ENCODE results near the gene CTCF.

Gene CTCF

GRCh38 chr16:67651039-67651438, 88.7 kb downstream of the CTCF start:
- DNase-seq (ENCODE audit: extremely low read depth in 1 of 2, low read depth in 1 of 2), result no peak

DNA sequence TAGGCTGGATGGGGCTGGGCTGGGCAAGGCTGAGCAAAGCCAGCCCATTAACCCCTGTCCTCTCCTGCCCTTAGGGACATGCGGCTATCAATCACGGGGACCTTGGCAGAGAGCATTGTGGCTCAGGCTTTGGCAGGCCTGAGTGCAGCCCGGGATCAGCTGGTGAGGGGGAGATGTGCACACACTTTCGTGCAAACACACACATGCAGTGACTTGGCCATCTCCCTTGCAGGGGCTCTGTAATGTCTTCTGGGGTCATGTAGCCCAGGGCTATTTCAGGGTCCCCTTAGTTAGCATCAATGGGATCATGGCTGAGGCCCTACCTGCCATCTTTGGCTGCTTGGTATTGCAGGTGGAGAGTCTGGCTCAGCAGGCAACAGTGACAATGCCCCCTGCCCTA, 89.5 kb downstream of the CTCF start:
- DNase-seq (ENCODE audit: extremely low read depth in 1 of 2, low read depth in 1 of 2), result no peak

- DNase-seq (ENCODE audit: extremely low read depth in 1 of 2, low read depth in 1 of 2), result no peak
These were observed 90.3 kb downstream of the CTCF start for GRCh38 chr16:67652578-67653127.

DNA sequence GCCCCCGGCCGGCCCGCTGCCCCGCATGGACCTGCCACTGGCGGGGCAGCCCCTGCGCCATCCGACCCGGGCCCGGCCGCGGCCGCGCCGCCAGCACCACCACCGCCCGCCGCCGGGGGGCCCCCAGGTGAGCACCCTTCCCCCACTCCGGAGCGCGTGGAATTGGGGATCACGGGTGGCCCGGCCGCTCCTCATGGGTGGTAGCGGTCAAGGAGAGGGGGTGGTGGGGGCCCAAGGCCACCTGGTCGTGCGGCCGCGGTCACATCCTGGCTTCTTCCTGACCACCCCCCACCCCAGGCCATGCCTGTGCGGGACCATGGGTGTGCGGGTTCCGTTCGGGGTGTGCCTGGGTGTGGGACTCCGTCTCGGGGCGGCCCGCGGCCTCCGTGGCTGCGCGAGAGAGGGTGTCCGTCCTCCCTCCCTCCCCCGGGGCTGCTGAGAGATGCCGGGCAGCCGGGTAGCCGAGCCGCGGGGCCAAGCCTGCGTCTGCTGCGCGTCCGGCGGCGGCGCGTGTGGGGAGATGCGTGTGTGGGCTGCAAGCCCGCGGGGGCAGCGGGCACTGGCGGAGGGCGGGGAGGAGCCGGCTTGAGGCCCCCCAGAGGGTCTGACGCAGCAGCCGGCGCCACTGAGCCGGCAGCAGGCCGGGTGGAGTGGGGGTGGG, 90.9 kb downstream of the CTCF start:
- DNase-seq (ENCODE audit: extremely low read depth in 1 of 2, low read depth in 1 of 2), result no peak

- no peak for DNase-seq (ENCODE audit: extremely low read depth in 1 of 2, low read depth in 1 of 2)
These were observed 91.6 kb downstream of the CTCF start for GRCh38 chr16:67653789-67654402.

DNA sequence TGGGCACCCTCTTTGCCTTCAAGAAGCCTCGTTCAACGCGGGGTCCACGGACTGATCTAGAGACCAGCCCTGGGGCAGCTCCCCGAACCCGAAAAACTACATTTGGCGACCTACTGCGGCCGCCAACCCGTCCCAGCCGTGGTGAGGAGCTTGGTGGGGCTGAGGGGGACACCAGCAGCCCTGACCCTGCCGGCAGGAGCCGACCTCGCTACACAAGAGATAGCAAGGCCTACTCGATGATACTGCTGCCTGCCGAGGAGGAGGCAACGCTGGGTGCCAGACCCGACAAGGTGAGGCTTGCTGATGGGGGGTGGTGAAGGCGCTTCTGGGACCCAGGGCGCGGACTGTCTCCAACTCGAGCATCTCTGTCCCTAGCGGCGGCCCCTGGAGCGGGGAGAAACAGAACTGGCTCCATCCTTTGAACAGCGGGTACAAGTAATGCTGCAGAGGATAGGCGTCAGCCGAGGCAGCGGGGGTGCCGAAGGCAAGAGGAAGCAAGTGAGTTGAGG, 92.1 kb downstream of the CTCF start:
- DNase-seq (ENCODE audit: extremely low read depth in 1 of 2, low read depth in 1 of 2), result no peak

- DNase-seq (ENCODE audit: extremely low read depth in 1 of 2, low read depth in 1 of 2), result no peak
These were observed 93.0 kb downstream of the CTCF start for GRCh38 chr16:67655363-67655762.

DNA sequence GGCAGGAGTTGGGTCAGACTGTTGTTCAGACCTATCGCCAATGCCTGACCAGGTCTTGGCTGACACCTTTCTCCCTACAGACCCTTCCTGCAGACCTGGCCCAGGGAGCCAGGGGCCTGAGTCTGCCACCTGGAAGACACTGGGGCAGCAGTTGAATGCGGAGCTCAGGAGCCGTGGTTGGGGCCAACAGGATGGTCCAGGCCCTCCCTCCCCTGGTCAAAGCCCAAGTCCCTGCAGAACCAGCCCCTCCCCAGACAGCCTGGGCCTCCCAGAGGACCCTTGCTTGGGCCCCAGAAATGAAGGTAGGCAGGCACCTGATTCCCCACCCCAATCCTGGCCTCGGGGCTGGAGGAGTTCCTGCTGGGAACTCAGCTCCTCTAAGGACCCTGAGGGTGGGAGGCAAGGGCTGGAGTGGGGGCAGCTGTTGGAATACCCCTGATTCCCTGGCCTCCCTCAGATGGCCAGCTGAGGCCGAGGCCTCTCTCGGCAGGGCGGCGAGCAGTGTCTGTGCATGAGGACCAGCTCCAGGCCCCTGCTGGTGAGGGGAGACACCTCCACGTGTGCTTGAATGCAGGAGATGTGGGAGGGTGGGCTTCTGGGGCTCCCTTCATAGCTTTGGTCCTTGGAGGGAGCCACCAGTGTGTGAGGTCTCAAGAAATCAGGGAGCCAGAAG, 94.2 kb downstream of the CTCF start:
- DNase-seq (ENCODE audit: extremely low read depth in 1 of 2, low read depth in 1 of 2), result no peak

- DNase-seq (ENCODE audit: extremely low read depth in 1 of 2, low read depth in 1 of 2), result no peak
These were observed 94.8 kb downstream of the CTCF start for GRCh38 chr16:67657017-67657608.

GRCh38 chr16:67657751-67658518, 95.6 kb downstream of the CTCF start:
- no peak for DNase-seq (ENCODE audit: extremely low read depth in 1 of 2, low read depth in 1 of 2)

GRCh38 chr16:67658849-67659674, 96.7 kb downstream of the CTCF start:
- no peak for DNase-seq (ENCODE audit: extremely low read depth in 1 of 2, low read depth in 1 of 2)

DNA sequence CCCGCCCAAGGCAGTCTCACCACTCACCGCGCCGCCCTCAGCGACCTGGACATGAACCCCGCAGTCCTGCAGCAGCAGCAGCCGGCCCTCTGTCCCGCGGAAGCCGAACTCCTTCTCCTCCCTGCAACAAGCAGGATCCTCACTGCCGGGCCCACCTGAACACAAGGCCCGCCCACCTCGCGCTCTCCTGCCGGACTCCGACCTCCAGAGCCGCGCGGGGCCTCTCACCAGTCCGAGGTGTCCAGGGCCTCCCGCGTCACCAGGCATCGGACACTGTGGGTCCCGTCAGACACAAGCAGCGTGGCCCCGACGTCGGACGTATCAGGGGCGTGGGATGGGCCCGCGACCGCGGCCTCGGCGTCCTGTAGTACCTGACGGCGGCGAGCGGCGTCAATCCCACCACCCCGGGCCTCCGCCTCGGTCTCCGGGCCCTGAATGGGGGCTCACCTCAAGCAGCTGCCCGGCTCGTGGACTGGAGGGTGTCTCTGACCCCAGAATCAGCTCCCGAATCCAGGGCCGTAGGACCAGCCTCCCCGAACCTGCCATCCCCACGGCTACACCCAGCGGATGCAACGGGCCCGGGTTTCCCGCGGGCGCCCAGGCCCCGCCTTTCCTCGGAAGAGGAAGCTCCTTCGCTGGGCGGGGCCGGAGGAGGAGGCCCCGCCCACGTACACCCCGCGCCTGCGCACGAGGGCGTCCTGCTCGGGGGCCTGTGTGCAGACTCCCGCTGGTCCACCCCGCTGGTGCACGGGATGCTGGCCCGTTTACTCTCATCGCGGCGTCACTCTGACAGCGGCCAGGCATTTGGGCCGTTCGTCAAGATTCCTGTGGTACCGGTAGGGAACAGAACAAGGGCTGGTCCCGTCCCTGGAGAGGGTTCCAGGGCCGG, 97.6 kb downstream of the CTCF start, which contains the start of gene ACD:
TSS of gene ACD (minus strand) at position 586 of the 889 bp plus-strand sequence. CDS start at position 546, 40 bp downstream.
- peak; percentile 83 to 87 for DNase-seq (ENCODE audit: extremely low read depth in 1 of 2, low read depth in 1 of 2)

GRCh38 chr16:67660564-67661028, 98.3 kb downstream of the CTCF start, which contains the start of gene PARD6A:
TSS of gene PARD6A (plus strand) at chr16:67660960. CDS start at chr16:67661039, 79 bp downstream.
- DNase-seq (ENCODE audit: extremely low read depth in 1 of 2, low read depth in 1 of 2), result peak; percentile 88 to 97

GRCh38 chr16:67661101-67661761, 98.9 kb downstream of the CTCF start:
- no peak for DNase-seq (ENCODE audit: extremely low read depth in 1 of 2, low read depth in 1 of 2)

DNA sequence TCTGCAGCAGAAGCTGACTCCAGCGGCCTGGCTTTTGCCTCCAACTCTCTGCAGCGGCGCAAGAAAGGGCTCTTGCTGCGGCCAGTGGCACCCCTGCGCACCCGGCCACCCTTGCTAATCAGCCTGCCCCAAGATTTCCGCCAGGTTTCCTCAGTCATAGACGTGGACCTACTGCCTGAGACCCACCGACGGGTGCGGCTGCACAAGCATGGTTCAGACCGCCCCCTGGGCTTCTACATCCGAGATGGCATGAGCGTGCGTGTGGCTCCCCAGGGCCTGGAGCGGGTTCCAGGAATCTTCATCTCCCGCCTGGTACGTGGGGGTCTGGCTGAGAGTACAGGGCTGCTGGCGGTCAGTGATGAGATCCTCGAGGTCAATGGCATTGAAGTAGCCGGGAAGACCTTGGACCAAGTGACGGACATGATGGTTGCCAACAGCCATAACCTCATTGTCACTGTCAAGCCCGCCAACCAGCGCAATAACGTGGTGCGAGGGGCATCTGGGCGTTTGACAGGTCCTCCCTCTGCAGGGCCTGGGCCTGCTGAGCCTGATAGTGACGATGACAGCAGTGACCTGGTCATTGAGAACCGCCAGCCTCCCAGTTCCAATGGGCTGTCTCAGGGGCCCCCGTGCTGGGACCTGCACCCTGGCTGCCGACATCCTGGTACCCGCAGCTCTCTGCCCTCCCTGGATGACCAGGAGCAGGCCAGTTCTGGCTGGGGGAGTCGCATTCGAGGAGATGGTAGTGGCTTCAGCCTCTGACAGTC, 99.7 kb downstream of the CTCF start:
- no peak for DNase-seq (ENCODE audit: extremely low read depth in 1 of 2, low read depth in 1 of 2)

- DNase-seq (ENCODE audit: extremely low read depth in 1 of 2, low read depth in 1 of 2), result no peak
These were observed 100.3 kb downstream of the CTCF start for GRCh38 chr16:67662653-67663010.
